Mesothelial cell of epicardium (in vitro differentiated cells): Measurements from ENCODE around the gene SLC45A1. TPM values are rescaled to one million over a fixed set of nuclear protein-coding genes. Genes with fewer than 3 reads are reported as not detected.

Experiments
- DNase-seq, 2 experiments: peaks; one replicate each; pipeline ENCODE4 v3.0.0; 2021; ENCODE audit warnings: low spot score in 2 of 2; ENCODE audit not compliant: unreplicated experiment in 2 of 2
- H3K27ac Mint-ChIP-seq: 2 replicates; pipeline ENCODE4 v1.8.0; 2021; ENCODE audit warnings: mixed read lengths
- H3K27me3 Mint-ChIP-seq: 2 replicates; pipeline ENCODE4 v1.8.0; 2021; ENCODE audit warnings: low read depth, mixed read lengths
- H3K36me3 Mint-ChIP-seq: 2 replicates; pipeline ENCODE4 v1.8.0; 2021; ENCODE audit warnings: mixed read lengths
- H3K4me1 Mint-ChIP-seq: 2 replicates; pipeline ENCODE4 v1.8.0; 2021; ENCODE audit warnings: mixed read lengths
- H3K4me3 Mint-ChIP-seq: 2 replicates; pipeline ENCODE4 v1.8.0; 2021; ENCODE audit warnings: mild to moderate bottlenecking, moderate library complexity, mixed read lengths
- H3K9me3 Mint-ChIP-seq: 2 replicates; pipeline ENCODE4 v1.8.0; 2021; ENCODE audit warnings: mixed read lengths
- total RNA-seq: library from RNA; stranded (reverse); gene quantifications from 3 replicates; pipeline ENCODE4 v1.2.1, GENCODE V29; 2021
- TF ChIP-seq, protein P1 (sequence below): fragments of 200-600 bp; sonication (generic); IDR thresholded peaks from one replicate; pipeline ENCODE4 v1.5.0; 2021; ENCODE audit warnings: antibody characterized with exemption; ENCODE audit not compliant: unreplicated experiment

SLC45A1 gene
- total RNA-seq, 1 donor from 2014 or later = 4.9 TPM

DNA sequence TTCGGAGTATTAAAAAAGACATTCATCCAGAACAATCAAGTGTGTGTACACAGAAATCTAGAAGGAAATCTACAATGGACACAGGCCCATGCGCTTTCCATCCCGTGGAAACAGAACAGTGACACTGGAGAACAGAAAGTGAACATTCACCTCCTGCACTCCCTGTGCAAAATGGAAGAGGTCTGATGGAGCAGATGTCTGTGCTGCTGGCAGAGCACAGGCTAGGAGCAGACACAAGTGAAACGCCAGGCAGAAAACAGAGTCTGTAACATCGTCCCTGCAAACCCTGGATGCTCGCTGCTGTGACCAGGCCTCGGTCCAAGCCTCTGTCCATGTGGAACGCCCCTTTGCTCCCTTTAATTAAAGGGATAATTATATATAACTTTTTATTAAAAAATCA is 36.1 kb downstream of the SLC45A1 start:
- H3K9me3 Mint-ChIP-seq = no peaks in the 10 kb centered on the region
- no peaks in the 10 kb centered on the region for H3K27me3 Mint-ChIP-seq
- peaks cover 35% of the 10 kb centered on the region for H3K36me3 Mint-ChIP-seq

GRCh38 chr1:8355439-8356255 is 37.7 kb downstream of the SLC45A1 start:
- Mint-ChIP-seq H3K36me3 (peaks cover 36% of the 10 kb centered on the region), H3K27me3 (no peaks in the 10 kb centered on the region), H3K27ac (no peak overlapping the region), H3K4me1 (no peaks in the 10 kb centered on the region), H3K4me3 (no peak overlapping the region), H3K9me3 (no peaks in the 10 kb centered on the region)
- TF ChIP-seq, protein P1, sequence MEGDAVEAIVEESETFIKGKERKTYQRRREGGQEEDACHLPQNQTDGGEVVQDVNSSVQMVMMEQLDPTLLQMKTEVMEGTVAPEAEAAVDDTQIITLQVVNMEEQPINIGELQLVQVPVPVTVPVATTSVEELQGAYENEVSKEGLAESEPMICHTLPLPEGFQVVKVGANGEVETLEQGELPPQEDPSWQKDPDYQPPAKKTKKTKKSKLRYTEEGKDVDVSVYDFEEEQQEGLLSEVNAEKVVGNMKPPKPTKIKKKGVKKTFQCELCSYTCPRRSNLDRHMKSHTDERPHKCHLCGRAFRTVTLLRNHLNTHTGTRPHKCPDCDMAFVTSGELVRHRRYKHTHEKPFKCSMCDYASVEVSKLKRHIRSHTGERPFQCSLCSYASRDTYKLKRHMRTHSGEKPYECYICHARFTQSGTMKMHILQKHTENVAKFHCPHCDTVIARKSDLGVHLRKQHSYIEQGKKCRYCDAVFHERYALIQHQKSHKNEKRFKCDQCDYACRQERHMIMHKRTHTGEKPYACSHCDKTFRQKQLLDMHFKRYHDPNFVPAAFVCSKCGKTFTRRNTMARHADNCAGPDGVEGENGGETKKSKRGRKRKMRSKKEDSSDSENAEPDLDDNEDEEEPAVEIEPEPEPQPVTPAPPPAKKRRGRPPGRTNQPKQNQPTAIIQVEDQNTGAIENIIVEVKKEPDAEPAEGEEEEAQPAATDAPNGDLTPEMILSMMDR = no peak
- no peak for DNase-seq

More for the DNA sequence above, 36.1 kb downstream of the SLC45A1 start:
- H3K4me1 Mint-ChIP-seq = no peaks in the 10 kb centered on the region
- H3K4me3 Mint-ChIP-seq = no peak overlapping the region
- no peak overlapping the region for H3K27ac Mint-ChIP-seq
- TF ChIP-seq, protein P1 = no peak
- no peak for DNase-seq

GRCh38 chr1:8356256-8357209 is 38.6 kb downstream of the SLC45A1 start:
- no peak overlapping the region for H3K4me3 Mint-ChIP-seq

DNA sequence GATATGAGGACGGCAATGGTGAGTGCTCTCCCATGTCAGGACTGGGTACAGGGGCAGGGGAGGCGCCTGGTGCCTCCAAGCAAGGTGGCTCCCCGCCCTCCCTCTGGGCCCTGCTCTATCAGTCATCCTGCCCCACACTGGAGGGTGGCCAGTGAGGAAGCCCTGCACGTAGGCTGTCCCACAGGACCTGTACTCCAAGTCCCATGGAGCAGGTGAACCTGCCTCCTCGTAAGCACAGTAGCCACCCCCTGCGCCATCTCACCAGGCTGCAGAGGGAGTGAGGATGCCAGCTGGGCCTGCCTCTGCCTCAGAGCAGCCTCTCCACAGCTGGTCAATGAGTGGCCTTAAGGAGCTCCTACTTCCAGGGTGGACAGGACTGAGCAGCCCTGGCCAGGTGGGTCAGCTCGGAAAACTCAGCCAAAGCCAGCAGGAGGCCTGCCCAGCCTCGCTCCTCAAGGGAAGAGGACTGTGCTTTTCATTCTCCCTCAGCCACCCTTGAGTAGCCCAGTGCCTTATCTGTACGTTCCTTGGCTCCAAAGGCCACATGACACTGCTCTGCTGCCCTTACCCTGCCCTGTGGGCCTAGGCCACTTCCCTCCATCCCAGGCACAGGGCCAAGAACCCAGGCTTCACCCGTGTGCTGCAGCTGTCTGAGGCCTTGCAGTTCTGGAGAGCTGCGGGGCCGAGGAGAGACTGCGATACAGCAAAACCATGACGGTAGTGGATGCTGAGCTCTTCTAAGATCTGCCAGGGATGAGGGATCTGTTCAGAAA is 39.6 kb downstream of the SLC45A1 start:
- no peak overlapping the region for H3K27ac Mint-ChIP-seq

More at GRCh38 chr1:8356256-8357209, 38.6 kb downstream of the SLC45A1 start:
- Mint-ChIP-seq H3K36me3 (peaks cover 36% of the 10 kb centered on the region), H3K27ac (peak overlapping the region; percentile 5), H3K27me3 (no peaks in the 10 kb centered on the region), H3K9me3 (no peaks in the 10 kb centered on the region), H3K4me1 (no peaks in the 10 kb centered on the region)
- TF ChIP-seq, protein P1 = no peak
- DNase-seq = no peak

More for the DNA sequence above, 39.6 kb downstream of the SLC45A1 start:
- TF ChIP-seq, protein P1 = no peak
- Mint-ChIP-seq H3K27me3 (no peaks in the 10 kb centered on the region), H3K9me3 (no peaks in the 10 kb centered on the region), H3K4me3 (no peak overlapping the region), H3K4me1 (no peaks in the 10 kb centered on the region), H3K36me3 (peaks cover 33% of the 10 kb centered on the region)
- DNase-seq = no peak
